Upper lobe of left lung (tissue), 4 donors: ENCODE data around the gene LRRC42.

ENCODE experiments used
- POLR2A ChIP-seq, 4 donors: fragments of 450-650 bp; IDR thresholded peaks; one replicate each; pipeline ENCODE4 v1.5.1; 2016 to 2017; ENCODE audit warnings: antibody characterized with exemption in 4 of 4, mild to moderate bottlenecking in 2 of 4
- POLR2AphosphoS5 ChIP-seq, 2 donors: sonication (generic); formaldehyde crosslinking; IDR thresholded peaks; one replicate each; pipeline ENCODE4 v1.5.1; 2017; ENCODE audit warnings: antibody characterized with exemption in 2 of 2
- TF ChIP-seq, protein P1 (sequence below), 6 experiments: fragments of 450-650 bp in 4 of 6; fragments of 200-600 bp in 2 of 6; sonication (generic) in 2 of 6; IDR thresholded peaks; one replicate each; pipeline ENCODE4 v1.5.1; 2016 to 2019; ENCODE audit warnings: antibody characterized with exemption in 6 of 6

GRCh38 chr1:53962395-53962794 lies 16.2 kb downstream of the LRRC42 start:
- TF ChIP-seq, protein P1, sequence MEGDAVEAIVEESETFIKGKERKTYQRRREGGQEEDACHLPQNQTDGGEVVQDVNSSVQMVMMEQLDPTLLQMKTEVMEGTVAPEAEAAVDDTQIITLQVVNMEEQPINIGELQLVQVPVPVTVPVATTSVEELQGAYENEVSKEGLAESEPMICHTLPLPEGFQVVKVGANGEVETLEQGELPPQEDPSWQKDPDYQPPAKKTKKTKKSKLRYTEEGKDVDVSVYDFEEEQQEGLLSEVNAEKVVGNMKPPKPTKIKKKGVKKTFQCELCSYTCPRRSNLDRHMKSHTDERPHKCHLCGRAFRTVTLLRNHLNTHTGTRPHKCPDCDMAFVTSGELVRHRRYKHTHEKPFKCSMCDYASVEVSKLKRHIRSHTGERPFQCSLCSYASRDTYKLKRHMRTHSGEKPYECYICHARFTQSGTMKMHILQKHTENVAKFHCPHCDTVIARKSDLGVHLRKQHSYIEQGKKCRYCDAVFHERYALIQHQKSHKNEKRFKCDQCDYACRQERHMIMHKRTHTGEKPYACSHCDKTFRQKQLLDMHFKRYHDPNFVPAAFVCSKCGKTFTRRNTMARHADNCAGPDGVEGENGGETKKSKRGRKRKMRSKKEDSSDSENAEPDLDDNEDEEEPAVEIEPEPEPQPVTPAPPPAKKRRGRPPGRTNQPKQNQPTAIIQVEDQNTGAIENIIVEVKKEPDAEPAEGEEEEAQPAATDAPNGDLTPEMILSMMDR (IDR thresholded peaks at IDR 0.05), result no peak
- TF ChIP-seq POLR2AphosphoS5 (IDR thresholded peaks at IDR 0.05), result no peak
- no peak for TF ChIP-seq POLR2A (IDR thresholded peaks at IDR 0.05)
